ENCODE results near the gene PCNP. TPM values are rescaled to one million over a fixed set of nuclear protein-coding genes. Genes with fewer than 3 reads are reported as not detected.

Gene PCNP
- 137 and 155 TPM in 2 replicates for total RNA-seq
- polyA plus RNA-seq = 13.4 and 22.7 TPM in 2 replicates
- polyA plus RNA-seq (2011; cell fraction: cytosol; rRNA removed) = 45.2 and 47.2 TPM in 2 replicates
- polyA plus RNA-seq (2011; cell fraction: nucleus; rRNA removed) = 47.9 and 60.3 TPM in 2 replicates
- polyA plus RNA-seq (2012) = 74.8 and 112 TPM in 2 replicates
- 13.1 and 14.8 TPM in 2 replicates for polyA minus RNA-seq
- polyA minus RNA-seq (2011; cell fraction: cytosol; rRNA and poly(A)+ RNA removed) = 29.6 TPM
- 24.2 and 34.0 TPM in 2 replicates for polyA minus RNA-seq (2011; cell fraction: nucleus; rRNA and poly(A)+ RNA removed)
- percentile 96 among the genes with signal in this experiment for Bru-seq, nascent RNA
- percentile 98 among the genes with signal in this experiment for BruChase-seq, experiment 1, labeled RNA remaining after a 6-hour chase
- BruChase-seq, experiment 2, labeled RNA remaining after a 2-hour chase = percentile 99 among the genes with signal in this experiment
- long read RNA-seq, transcript PCNP-202 (5 exons, 2,165 nt) = minor isoform, 116 of 547 reads
- long read RNA-seq, transcript PCNP-201 (5 exons, 2,342 nt) = major isoform, 315 of 547 reads
- long read RNA-seq, transcript PCNP-206 (3 exons, 742 nt) = minor isoform, 9 of 547 reads
- long read RNA-seq, transcript PCNP-204 (4 exons, 2,028 nt) = minor isoform, 29 of 547 reads
- long read RNA-seq, partial matches to known transcripts = 16 of 547 reads
- long read RNA-seq, other reads (novel, unspliced or antisense) = 53 of 547 reads

DNA sequence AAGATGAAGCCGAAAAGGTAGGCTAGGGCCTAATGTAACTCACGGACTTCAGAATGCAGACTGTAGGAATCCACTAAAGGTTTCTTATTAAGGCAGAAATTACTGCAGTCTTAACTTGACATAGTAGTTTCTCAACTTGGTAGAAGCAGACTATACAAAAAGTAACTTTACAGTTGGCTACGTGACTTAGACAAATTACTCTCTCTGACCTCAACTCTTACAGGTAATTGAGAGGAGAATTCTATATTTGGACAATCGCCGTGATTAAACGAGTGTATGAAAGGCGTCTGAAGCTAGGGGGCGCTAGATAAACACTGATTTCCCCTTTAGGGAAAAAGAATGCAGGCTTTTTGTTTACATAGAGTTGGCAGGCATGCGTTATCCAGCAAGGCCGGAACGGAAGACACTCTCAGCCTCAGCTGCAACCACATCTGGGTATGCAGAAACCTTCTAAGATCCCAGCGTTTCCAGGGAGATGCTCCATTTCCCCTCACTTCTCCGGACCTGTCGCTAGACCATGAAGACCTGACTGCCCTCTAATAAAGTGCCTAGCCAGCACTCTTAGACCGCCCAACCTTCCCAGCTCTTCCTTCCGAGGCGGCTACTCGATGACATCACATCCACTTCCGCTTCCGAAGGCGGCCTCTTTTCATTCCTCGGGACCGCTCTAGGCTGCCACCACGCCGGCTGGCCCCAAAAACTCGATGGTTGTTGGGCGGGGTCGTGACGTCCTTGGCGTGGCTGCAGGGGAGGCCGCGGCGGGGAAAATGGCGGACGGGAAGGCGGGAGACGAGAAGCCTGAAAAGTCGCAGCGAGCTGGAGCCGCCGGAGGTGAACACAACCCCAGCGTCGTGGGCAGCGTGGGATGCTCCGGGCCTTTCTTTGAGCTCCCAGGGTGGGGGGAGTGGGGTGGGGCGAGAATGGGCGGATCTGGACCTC, at the start of gene PCNP:
Gene PCNP, plus strand, starts transcription at position 732 of the 939 bp plus-strand sequence. Its CDS starts 36 bp downstream, at position 768.
- intact Hi-C loops (cut with micrococcal nuclease) = loop anchor here (1.0 kb wide), 5 partner anchors 12 to 104 kb away; partner anchors contain the start of genes TRMT10C and ZBTB11
- CTCF ChIA-PET = interaction anchor here (0.6 to 2.7 kb wide), 25 partner anchors 9 to 1742 kb away, joined by 3 to 20 read pairs (median 4); partner anchors contain the start of genes CEP97, SENP7, TRMT10C and ZBTB11
- H2AFZ ChIP-seq (ENCODE audit: low read depth, low read length) = peak within 1 kb of the TSS; percentile 51

More for the DNA sequence above, at the start of gene PCNP:
- peak; percentile 100 for FAIRE-seq
- peaks cover 42% of the 10 kb centered on the region for H3K79me2 ChIP-seq (ENCODE audit: control insufficient read depth, insufficient read depth, low read length)
- H3K4me2 ChIP-seq (ENCODE audit: insufficient read depth, low read length) = peak within 1 kb of the TSS; percentile 95
- H3K9me3 ChIP-seq (replicated peaks; ENCODE audit: control insufficient read depth, insufficient read depth, low read length) = no peaks in the 10 kb centered on the region
- peak within 1 kb of the TSS; percentile 90 for H3K27ac ChIP-seq (ENCODE audit: insufficient read depth, low read depth, low read length)
- H3K4me3 ChIP-seq (replicated peaks in 1 of 3; ENCODE audit: insufficient read depth in 1 of 3, low read depth in 1 of 3, low read length in 3 of 3) = peak within 1 kb of the TSS; percentile 23 to 95 (median 87)
- POLR2A ChIA-PET = interaction anchor here (0.6 to 1.0 kb wide), 5 partner anchors 12 to 587 kb away, joined by 3 read pairs; no protein-coding TSS in a partner anchor
- dilution Hi-C loops (cut with MboI; ENCODE audit: extremely low pct_ligation_motif_present, low sequenced_read_pairs) = no loop called here
- no peaks in the 10 kb centered on the region for H4K20me1 ChIP-seq (replicated peaks; ENCODE audit: control insufficient read depth, extremely low read depth, insufficient read depth, low read length)
- no peaks in the 10 kb centered on the region for H3K27me3 ChIP-seq (ENCODE audit: control insufficient read depth in 2 of 2, insufficient read depth in 2 of 2, low read length in 2 of 2)
- TSS peak; percentile 76 for BruUV-seq (replicated peaks)
- peak within 1 kb of the TSS; percentile 98 for H3K9ac ChIP-seq (replicated peaks; ENCODE audit: extremely low read depth, insufficient read depth, low read length)
- H3K9me1 ChIP-seq (replicated peaks; ENCODE audit: control insufficient read depth, extremely low read depth, insufficient read depth, low read length) = no peaks in the 10 kb centered on the region
- peak; percentile 99 for DNase-seq (ENCODE audit: low read depth, low spot score)
- peak; percentile 78 for TF ChIP-seq POLR2A (IDR thresholded peaks at IDR 0.05; ENCODE audit: low read depth, low read length)
- no peak for TF ChIP-seq FOS (IDR thresholded peaks at IDR 0.05; ENCODE audit: borderline replicate concordance, insufficient read depth, low read length)
- TF ChIP-seq JUN (IDR thresholded peaks at IDR 0.05; ENCODE audit: borderline replicate concordance, insufficient read depth, insufficient read length, low read depth) = peak; percentile 60
- no peak for TF ChIP-seq MYC (IDR thresholded peaks at IDR 0.05; ENCODE audit: low read depth, low read length)
- peak; percentile 65 for TF ChIP-seq POLR2AphosphoS5 (IDR thresholded peaks at IDR 0.05; ENCODE audit: insufficient read depth, low read depth, low read length)
- TF ChIP-seq, protein P1, sequence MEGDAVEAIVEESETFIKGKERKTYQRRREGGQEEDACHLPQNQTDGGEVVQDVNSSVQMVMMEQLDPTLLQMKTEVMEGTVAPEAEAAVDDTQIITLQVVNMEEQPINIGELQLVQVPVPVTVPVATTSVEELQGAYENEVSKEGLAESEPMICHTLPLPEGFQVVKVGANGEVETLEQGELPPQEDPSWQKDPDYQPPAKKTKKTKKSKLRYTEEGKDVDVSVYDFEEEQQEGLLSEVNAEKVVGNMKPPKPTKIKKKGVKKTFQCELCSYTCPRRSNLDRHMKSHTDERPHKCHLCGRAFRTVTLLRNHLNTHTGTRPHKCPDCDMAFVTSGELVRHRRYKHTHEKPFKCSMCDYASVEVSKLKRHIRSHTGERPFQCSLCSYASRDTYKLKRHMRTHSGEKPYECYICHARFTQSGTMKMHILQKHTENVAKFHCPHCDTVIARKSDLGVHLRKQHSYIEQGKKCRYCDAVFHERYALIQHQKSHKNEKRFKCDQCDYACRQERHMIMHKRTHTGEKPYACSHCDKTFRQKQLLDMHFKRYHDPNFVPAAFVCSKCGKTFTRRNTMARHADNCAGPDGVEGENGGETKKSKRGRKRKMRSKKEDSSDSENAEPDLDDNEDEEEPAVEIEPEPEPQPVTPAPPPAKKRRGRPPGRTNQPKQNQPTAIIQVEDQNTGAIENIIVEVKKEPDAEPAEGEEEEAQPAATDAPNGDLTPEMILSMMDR (IDR thresholded peaks at IDR 0.05; ENCODE audit: extremely low read depth in 1 of 2, insufficient read depth in 1 of 2, low read depth in 1 of 2, low read length in 2 of 2) = peak; percentile 74 to 81
- no peak for TF ChIP-seq MAX (IDR thresholded peaks at IDR 0.05; ENCODE audit: insufficient read depth, insufficient read length)
- peaks cover 8% of the 10 kb centered on the region for H3K4me1 ChIP-seq (ENCODE audit: control insufficient read depth, extremely low read depth, insufficient read depth, low read length)
- H3K36me3 ChIP-seq (ENCODE audit: control insufficient read depth in 2 of 2, extremely low read depth in 1 of 2, insufficient read depth in 2 of 2, low read length in 2 of 2) = no peaks in the 10 kb centered on the region
